HG02588 (cell line): Measurements from ENCODE around the gene CDH6.

Source experiments
- ATAC-seq: cut with Tn5 transposase; IDR thresholded peaks from one replicate; pipeline ENCODE4 v1.9.1; 2021; ENCODE audit warnings: mild to moderate bottlenecking, moderate library complexity; ENCODE audit not compliant: unreplicated experiment

CDH6 gene

DNA sequence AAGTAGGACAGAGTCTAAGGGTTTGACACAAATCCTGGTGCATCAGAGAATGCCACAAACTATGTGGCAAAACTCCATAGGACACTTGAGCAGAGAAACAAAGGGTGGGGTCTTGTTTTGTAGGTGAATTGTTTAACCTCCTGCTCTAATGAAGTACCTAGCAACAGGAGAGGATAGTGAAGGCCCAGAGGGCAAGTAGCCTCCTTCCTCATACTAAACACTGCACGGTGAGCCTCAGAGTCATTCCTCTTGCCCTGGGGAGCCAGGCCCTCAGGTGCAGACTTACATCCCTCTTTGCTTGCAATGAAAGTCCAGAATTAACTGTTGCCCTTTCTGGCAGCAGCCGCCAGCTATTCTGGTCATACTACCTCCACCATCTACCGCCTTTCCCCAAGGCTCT, 172.3 kb downstream of the CDH6 start:
- ATAC-seq, result no peak

DNA sequence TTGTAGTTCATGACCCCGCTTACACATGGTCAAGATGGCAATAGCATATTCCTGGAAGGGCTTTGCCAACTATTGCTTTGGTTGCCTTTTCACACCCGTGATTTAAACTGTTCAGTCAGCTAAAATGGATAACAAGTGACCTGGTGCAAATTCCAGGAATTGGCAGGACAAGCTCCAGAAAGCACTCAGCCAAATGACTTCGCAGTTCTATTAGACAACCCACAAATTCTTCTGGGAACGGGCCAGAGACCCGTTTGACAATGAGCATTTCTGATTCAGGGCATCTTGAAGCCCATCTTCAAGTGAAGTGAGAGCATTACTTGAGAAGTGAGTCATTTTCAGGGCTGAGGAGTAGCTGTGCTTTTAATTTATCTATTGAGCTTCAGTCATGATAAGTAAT, 173.5 kb downstream of the CDH6 start:
- ATAC-seq, result no peak

DNA sequence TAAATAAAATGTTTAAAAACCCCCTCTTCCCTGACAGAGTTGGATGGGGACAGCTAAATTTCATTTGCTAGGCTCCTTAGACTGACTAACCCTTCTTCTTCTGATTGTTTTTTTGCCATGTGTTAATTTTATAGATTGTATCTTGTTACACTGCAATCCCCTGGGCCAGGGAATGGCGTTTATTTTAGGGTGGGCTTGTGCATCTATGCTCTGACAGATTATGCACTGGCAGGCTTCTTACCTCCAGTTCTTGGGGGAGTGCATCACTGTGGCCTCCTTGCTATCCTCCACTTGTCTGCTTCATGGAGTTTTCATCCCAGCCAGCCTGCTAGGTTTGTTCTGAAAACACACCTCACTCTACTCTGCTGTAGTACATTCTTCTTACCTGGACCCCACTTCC, 178.6 kb downstream of the CDH6 start:
- ATAC-seq, result no peak

DNA sequence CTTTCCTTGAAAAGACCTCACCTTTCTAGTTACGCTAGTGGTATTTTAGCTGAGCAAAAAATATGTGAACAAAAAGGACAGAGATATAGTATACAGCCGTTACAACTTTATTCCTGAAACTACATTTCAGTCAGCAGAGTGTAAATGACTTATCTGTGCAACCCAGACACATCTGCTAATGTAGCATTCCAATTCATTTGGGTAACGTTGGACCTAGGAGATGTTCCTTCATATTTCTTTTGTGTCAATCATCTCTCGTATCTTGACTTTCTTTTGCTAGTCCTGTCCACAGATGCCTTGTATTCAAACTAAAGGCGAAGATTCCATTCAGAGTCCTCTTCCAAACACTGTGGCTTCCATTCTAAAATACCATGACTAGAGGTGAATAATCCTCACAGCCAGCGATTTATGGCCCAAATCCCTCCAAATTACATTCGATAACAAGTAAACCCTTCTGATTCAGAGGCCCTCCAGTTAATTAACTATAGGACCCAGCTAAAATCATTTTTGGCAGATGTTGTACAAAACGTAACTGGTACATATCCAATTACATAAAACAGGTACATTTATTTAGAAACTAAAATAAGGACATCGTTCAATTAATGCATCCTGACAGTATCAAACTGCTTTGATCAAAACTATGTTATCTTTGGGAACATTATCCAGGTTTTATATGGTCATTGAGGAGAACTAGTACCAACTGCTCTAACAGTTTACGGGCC, 182.7 kb downstream of the CDH6 start:
- no peak for ATAC-seq

DNA sequence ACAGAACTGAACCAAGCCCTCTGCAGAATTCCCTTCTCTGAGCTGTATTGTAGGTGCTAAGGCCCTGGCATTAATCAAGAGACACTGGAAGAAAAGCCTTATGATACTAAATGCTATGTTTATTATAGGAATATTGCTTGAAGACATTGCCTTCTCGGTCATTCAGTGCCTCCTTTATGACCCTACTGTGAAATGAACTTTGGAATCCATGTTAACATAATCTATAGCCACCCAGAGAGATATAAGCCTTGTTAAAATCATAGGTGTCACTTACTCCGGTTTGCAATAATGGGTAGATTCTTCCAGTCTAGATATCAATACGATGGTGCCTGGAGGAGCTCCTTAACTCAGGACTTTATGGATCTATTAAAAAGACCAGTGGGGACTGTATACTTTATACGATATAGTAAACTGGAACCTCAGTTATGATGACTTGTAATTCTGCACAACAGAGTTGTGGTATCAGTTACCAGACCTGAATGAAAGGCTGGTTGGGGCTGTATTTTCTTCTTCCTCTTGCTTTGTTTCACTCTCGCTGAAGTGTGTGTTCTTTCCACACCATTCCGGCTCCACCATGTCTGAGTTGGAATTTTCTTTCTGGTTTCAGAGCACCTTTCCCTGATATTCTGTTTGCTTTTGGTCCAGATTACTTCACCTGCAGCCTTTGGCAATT, 183.9 kb downstream of the CDH6 start:
- no peak for ATAC-seq

DNA sequence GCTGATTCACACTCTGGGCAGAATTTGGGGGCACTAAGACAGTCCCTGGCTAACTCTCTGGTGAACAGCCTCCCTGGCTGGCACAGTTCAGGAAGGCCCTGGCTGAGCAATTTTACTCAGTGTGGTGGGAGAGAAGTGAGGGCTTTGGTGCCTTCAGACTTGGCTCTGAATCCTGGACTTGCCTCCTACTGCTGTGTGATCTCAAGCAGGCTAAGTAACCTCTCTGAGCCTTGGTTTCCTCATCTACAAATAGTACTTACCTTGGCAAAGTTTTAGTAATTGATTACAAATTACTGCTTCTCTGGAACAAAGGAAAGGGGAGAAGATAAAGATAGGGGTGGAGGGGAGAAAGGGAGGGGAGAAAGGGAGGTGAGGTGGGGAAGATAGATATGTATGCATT, 184.7 kb downstream of the CDH6 start:
- ATAC-seq, result no peak
